IPS-20b (cell line): ENCODE measurements around the gene SOCS7.

ENCODE experiments used
- H3K27ac ChIP-seq: one replicate; pipeline ENCODE4 v1.5.1; 2013; ENCODE audit warnings: low read length
- H3K27me3 ChIP-seq: 2 replicates; pipeline ENCODE4 v1.6.1; 2013; ENCODE audit warnings: mild to moderate bottlenecking, low read length, inconsistent platforms; ENCODE audit not compliant: insufficient read depth
- H3K36me3 ChIP-seq: 2 replicates; pipeline ENCODE4 v1.6.1; 2013; ENCODE audit warnings: low read depth, mild to moderate bottlenecking, inconsistent platforms, low read length, moderate library complexity; ENCODE audit not compliant: insufficient read depth
- H3K4me1 ChIP-seq: 2 replicates; pipeline ENCODE4 v1.6.1; 2013; ENCODE audit warnings: mild to moderate bottlenecking, control low read depth, inconsistent platforms, low read length, moderate library complexity; ENCODE audit not compliant: insufficient read depth
- H3K4me3 ChIP-seq: 2 replicates; pipeline ENCODE4 v1.5.1; 2013; ENCODE audit warnings: mild to moderate bottlenecking, low read length, inconsistent platforms
- H3K9ac ChIP-seq: 2 replicates; pipeline ENCODE4 v1.6.1; 2013; ENCODE audit warnings: low read depth, mild to moderate bottlenecking, inconsistent platforms, low read length, moderate library complexity
- H3K9me3 ChIP-seq: 2 replicates; pipeline ENCODE4 v1.6.1; 2013; ENCODE audit warnings: mild to moderate bottlenecking, low read depth, low read length, inconsistent platforms; ENCODE audit not compliant: insufficient read depth

Gene SOCS7

GRCh38 chr17:38418693-38419507, 67.3 kb downstream of the SOCS7 start:
- peak overlapping the region; percentile 69 for H3K4me3 ChIP-seq
- no peaks in the 10 kb centered on the region for H3K9me3 ChIP-seq
- H3K27me3 ChIP-seq: peaks cover 55% of the 10 kb centered on the region
- H3K4me1 ChIP-seq: peaks cover 48% of the 10 kb centered on the region; the same call in 1 of the 2 replicates
- no peak overlapping the region for H3K9ac ChIP-seq
- no peaks in the 10 kb centered on the region for H3K36me3 ChIP-seq
- no peak overlapping the region for H3K27ac ChIP-seq

- Histone ChIP-seq H3K4me1 (peaks cover 48% of the 10 kb centered on the region; the same call in 1 of the 2 replicates), H3K27me3 (peaks cover 55% of the 10 kb centered on the region), H3K9me3 (no peaks in the 10 kb centered on the region), H3K9ac (no peak overlapping the region), H3K27ac (no peak overlapping the region), H3K4me3 (peak overlapping the region; percentile 67), H3K36me3 (no peaks in the 10 kb centered on the region)
Observed at GRCh38 chr17:38419508-38419981, 67.9 kb downstream of the SOCS7 start.

- Histone ChIP-seq H3K9me3 (no peaks in the 10 kb centered on the region), H3K4me1 (peaks cover 45% of the 10 kb centered on the region; the same call in 1 of the 2 replicates), H3K36me3 (no peaks in the 10 kb centered on the region), H3K4me3 (no peak overlapping the region; the same call in 1 of the 2 replicates), H3K9ac (no peak overlapping the region), H3K27me3 (peaks cover 55% of the 10 kb centered on the region), H3K27ac (no peak overlapping the region)
Observed at GRCh38 chr17:38420518-38420917, 68.9 kb downstream of the SOCS7 start.

- Histone ChIP-seq H3K4me3 (no peak overlapping the region; the same call in 1 of the 2 replicates), H3K9ac (peak overlapping the region; percentile 37; the same call in 1 of the 2 replicates), H3K9me3 (no peaks in the 10 kb centered on the region), H3K36me3 (no peaks in the 10 kb centered on the region), H3K4me1 (peaks cover 45% of the 10 kb centered on the region), H3K27me3 (peaks cover 55% of the 10 kb centered on the region), H3K27ac (no peak overlapping the region)
Observed at GRCh38 chr17:38421171-38421841, 69.7 kb downstream of the SOCS7 start.

DNA sequence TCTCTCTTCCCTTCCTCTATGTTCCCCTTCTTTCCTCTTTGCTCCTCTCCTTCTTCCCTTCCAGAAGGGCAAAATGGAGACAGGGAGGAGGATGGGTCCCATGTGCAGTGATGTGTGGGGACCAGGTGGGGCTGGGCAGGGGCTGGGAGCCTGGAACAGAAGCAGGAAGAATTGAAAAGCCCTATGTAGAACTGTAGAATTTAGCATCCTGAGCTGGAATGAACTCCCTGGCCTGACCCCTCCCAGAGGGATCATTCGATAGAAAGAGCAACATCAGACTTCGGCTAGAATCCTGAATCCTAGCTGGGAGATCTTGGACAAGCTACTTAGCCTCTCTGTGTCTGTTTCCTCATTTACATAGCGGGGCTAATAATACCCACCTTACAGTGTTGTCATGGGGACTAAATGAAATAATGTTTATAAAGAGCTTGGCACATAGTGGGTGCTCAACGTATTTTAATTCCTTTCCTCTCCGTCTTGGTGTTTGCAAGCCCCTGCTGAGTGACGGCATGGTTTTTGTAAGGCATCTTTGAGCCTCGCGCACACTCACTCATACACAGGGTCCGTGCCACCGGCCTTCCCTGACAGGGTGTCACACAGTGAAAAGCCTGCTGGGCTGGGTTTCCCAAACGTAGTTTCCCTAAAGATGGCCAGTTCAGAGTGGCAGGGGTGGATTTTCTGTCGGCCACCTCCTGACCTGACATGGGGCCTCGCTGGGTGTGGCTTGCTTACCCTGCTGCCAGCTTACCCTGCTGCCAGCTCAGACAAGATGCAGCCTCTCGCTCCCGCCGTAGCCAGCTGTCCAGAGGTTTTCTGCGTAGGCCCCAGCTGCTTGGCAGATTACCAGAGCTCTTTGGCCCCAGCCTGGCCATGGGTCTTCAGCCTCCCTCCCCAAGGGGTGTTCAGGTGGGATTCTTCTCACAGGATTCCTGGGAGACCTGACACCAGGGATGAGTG, 70.5 kb downstream of the SOCS7 start:
- Histone ChIP-seq H3K27ac (no peak overlapping the region), H3K4me1 (peaks cover 39% of the 10 kb centered on the region)

DNA sequence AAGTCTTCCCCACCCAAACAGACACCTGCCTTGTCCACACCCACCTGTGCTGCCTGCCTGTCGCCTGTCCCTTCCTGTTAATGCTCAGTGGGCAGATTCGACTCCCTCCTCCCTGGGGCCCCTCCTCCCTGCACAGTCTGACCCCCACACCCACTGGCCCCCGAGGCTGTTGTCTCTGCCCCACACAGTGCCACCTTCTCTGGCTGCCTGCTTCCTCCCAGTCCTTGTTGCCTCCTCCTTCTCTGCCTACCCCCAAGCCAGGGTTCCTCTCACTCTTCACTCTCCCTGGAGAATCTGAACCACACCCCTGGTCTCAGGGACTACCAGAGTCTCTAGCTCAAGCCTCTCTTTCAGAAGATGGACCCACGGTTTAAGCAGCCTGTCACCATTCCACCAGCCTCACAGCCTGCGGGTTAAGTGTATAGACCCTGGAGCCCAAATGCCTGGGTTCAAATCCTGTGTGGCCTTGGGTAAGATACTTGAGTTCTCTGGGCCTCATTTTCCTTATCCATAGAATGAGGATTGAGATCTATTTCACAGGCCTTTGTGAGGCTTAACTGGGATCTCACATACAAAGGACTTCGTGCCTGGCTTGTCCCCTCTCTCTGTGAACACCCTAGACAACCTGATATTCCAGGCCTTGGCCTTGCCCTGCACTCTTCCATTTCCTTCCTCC, 72.8 kb downstream of the SOCS7 start:
- Histone ChIP-seq H3K4me1 (peaks cover 43% of the 10 kb centered on the region), H3K9me3 (no peaks in the 10 kb centered on the region), H3K9ac (no peak overlapping the region), H3K27ac (no peak overlapping the region), H3K4me3 (no peak overlapping the region), H3K36me3 (no peaks in the 10 kb centered on the region), H3K27me3 (peaks cover 44% of the 10 kb centered on the region)

More for the DNA sequence above, 70.5 kb downstream of the SOCS7 start:
- H3K9me3 ChIP-seq: no peaks in the 10 kb centered on the region
- H3K9ac ChIP-seq: peak overlapping the region; percentile 37; the same call in 1 of the 2 replicates
- H3K36me3 ChIP-seq: no peaks in the 10 kb centered on the region
- H3K4me3 ChIP-seq: no peak overlapping the region
- peaks cover 57% of the 10 kb centered on the region for H3K27me3 ChIP-seq

DNA sequence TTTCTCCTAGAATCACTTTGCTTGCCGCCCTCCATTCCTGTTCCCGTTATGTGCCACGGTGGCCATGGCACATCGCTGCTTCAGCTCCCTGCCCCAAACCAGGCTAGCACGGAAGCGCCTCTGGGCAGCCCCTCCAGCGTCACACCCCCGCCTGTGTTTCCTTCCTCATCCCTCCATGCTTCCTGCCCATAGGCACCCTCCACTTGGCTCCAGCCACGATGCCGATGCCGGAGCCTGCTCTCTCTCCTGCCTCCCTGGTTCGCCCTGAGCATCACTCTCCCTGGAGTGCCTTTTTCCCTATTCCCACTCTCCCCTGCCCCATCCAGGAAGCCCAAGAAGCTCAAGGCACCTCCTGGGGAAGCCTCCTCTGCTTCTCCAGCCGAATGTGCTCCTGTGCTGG, 73.4 kb downstream of the SOCS7 start:
- Histone ChIP-seq H3K4me1 (peaks cover 45% of the 10 kb centered on the region), H3K27ac (no peak overlapping the region), H3K4me3 (no peak overlapping the region), H3K36me3 (no peaks in the 10 kb centered on the region), H3K9me3 (no peaks in the 10 kb centered on the region), H3K27me3 (peaks cover 38% of the 10 kb centered on the region), H3K9ac (no peak overlapping the region)

DNA sequence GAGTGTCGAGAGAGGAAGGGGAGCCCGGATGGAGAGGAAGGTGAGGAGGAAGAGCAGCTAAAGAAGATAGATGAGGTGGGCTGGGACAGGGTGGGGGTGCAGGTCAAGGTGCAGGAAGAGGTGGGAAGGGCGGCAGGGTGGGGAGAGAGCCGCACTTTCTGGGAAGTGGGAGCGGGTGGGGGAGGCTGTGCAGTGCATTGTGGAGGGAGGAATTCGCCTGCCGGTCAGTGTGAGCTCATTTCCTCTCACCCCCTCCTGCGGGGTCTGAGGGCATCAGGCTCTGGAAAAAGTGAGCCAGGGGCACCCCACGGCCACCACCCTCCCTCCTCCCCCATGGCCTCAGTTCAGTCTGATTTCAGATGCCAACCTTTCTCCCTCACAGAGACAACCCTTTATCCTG, 74.1 kb downstream of the SOCS7 start:
- peaks cover 30% of the 10 kb centered on the region for H3K27me3 ChIP-seq
- H3K9ac ChIP-seq: no peak overlapping the region
- no peak overlapping the region for H3K4me3 ChIP-seq
- no peak overlapping the region for H3K27ac ChIP-seq
- peaks cover 42% of the 10 kb centered on the region for H3K4me1 ChIP-seq
- no peaks in the 10 kb centered on the region for H3K9me3 ChIP-seq
- H3K36me3 ChIP-seq: no peaks in the 10 kb centered on the region

GRCh38 chr17:38426441-38426840, 74.8 kb downstream of the SOCS7 start:
- H3K4me1 ChIP-seq: peaks cover 35% of the 10 kb centered on the region
- H3K9me3 ChIP-seq: no peaks in the 10 kb centered on the region
- no peak overlapping the region for H3K4me3 ChIP-seq
- H3K27ac ChIP-seq: no peak overlapping the region
- no peak overlapping the region for H3K9ac ChIP-seq
- H3K36me3 ChIP-seq: no peaks in the 10 kb centered on the region
- H3K27me3 ChIP-seq: peaks cover 24% of the 10 kb centered on the region

DNA sequence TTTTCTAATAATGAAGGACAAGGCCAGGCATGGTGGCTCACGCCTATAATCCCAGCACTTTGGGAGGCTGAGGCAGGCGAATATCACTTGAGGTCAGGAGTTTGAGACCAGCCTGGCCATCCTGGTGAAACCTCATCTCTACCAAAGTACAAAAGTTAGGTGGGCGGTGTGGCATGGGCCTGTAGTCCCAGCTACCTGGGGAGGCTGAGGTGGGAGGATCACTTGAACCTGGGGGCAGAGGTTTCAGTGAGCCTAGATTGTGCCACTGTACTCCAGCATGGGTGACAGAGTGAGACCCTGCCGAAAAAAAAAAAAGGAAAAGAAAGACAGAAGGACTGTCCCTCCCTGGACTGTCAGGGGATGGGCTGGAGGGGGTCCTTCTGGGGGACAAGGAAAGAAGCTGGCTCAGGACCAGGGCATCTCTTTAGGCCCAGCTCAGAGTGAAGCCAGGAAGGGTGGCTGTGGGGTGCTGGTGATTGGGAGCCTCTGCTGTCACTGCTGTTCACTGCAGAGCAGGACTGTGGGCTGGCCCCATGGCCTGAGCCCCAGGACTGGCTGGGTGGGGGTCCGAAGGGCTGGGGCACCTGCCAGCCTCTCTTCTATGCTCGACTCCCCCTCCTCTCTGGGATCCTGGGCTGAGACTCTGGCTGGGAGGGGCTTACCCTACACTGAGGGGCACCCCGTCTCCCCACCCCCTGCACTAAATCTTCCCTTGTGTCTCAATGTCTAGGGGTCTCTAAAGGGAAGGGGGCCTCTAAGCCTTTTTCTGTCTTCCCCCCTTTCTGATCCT, 75.7 kb downstream of the SOCS7 start:
- Histone ChIP-seq H3K36me3 (no peaks in the 10 kb centered on the region), H3K27me3 (peaks cover 14% of the 10 kb centered on the region; the same call in 1 of the 2 replicates), H3K4me3 (peak overlapping the region; percentile 77), H3K27ac (no peak overlapping the region), H3K9ac (peak overlapping the region; percentile 71; the same call in 1 of the 2 replicates), H3K9me3 (no peaks in the 10 kb centered on the region), H3K4me1 (peaks cover 27% of the 10 kb centered on the region)
